ENCODE data around the gene CTNNA1. TPM values are rescaled to one million over a fixed set of nuclear protein-coding genes. Genes with fewer than 3 reads are reported as not detected.
"Not testable (repeated sequence)": the region's sequence is repeated elsewhere in the genome, so short reads cannot be mapped to it uniquely, and the experiment has no call there.

The CTNNA1 gene
- total RNA-seq, 1 donor from 2014 or later: 304 TPM

DNA sequence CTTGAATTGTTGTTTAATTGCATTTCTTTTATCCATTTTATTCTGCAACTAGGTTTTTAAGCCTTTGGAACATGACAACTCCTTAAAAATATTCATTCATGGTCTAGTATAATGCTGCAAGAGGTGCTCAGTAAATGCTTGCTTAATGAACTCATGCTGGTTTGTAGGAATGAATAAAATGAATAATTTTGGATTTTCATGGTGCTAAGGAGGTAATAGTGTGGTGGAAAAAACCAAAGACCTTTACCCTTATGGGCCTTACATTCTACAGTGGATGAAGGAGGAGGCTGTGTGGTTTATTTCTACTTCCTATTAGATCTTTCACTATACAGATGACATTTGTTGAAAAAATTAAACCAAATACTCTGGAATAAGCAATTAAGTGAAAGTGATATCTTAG is 78.5 kb downstream of the CTNNA1 start:
- intact Hi-C loops (cut with DNase I): no loop called here
- H3K4me1 ChIP-seq: peaks cover 23% of the 10 kb centered on the region
- no peak for DNase-seq (ENCODE audit: extremely low spot score in 2 of 2)
- H3K9me3 ChIP-seq: no peaks in the 10 kb centered on the region
- no peak overlapping the region for H3K4me3 ChIP-seq
- no peaks in the 10 kb centered on the region for H3K27me3 ChIP-seq
- H3K36me3 ChIP-seq: peaks cover 0 to 29% of the 10 kb centered on the region in 2 donors
- TF ChIP-seq CTCF (IDR thresholded peaks at IDR 0.05): no peak
- no peak overlapping the region for H3K27ac ChIP-seq

GRCh38 chr5:138832218-138832617 is 79.0 kb downstream of the CTNNA1 start:
- intact Hi-C loops (cut with DNase I): no loop called here
- no peak overlapping the region for H3K27ac ChIP-seq
- peaks cover 23% of the 10 kb centered on the region for H3K4me1 ChIP-seq
- no peak overlapping the region for H3K4me3 ChIP-seq
- H3K9me3 ChIP-seq: no peaks in the 10 kb centered on the region
- DNase-seq (ENCODE audit: extremely low spot score in 2 of 2): no peak
- TF ChIP-seq POLR2A (IDR thresholded peaks at IDR 0.05) (no peak), CTCF (IDR thresholded peaks at IDR 0.05) (no peak), POLR2AphosphoS5 (IDR thresholded peaks at IDR 0.05; ENCODE audit: insufficient read depth in 1 of 2, low read depth in 1 of 2) (no peak)
- peaks cover 0 to 25% of the 10 kb centered on the region in 2 donors for H3K36me3 ChIP-seq
- no peaks in the 10 kb centered on the region for H3K27me3 ChIP-seq

DNA sequence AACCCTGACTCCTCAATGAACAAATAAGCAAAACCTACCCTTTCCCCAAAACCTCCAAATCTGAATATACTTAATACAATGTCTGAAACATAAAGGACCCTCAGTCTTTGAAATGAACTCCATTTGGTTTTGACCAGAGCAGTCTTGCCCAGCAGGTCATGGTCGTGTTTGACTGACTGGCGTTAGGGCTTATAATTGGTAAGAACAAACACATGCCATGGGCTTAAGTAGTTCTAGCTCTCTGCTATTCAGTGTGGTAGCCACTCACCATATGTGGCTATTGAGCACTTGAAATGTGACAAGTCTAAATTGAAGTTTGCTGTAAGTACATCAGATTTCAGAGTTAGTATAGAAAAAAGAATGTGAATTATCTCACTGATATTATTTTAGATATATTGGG is 79.9 kb downstream of the CTNNA1 start:
- no peak for DNase-seq (ENCODE audit: extremely low spot score in 2 of 2)
- Histone ChIP-seq H3K4me1 (peaks cover 23% of the 10 kb centered on the region), H3K9me3 (no peaks in the 10 kb centered on the region), H3K27ac (no peak overlapping the region), H3K27me3 (no peaks in the 10 kb centered on the region), H3K36me3 (peaks cover 0 to 16% of the 10 kb centered on the region in 2 donors), H3K4me3 (no peak overlapping the region)
- intact Hi-C loops (cut with DNase I): no loop called here
- no peak for TF ChIP-seq POLR2A (IDR thresholded peaks at IDR 0.05)
- no peak for TF ChIP-seq POLR2AphosphoS5 (IDR thresholded peaks at IDR 0.05; ENCODE audit: insufficient read depth in 1 of 2, low read depth in 1 of 2)
- TF ChIP-seq CTCF (IDR thresholded peaks at IDR 0.05): no peak

DNA sequence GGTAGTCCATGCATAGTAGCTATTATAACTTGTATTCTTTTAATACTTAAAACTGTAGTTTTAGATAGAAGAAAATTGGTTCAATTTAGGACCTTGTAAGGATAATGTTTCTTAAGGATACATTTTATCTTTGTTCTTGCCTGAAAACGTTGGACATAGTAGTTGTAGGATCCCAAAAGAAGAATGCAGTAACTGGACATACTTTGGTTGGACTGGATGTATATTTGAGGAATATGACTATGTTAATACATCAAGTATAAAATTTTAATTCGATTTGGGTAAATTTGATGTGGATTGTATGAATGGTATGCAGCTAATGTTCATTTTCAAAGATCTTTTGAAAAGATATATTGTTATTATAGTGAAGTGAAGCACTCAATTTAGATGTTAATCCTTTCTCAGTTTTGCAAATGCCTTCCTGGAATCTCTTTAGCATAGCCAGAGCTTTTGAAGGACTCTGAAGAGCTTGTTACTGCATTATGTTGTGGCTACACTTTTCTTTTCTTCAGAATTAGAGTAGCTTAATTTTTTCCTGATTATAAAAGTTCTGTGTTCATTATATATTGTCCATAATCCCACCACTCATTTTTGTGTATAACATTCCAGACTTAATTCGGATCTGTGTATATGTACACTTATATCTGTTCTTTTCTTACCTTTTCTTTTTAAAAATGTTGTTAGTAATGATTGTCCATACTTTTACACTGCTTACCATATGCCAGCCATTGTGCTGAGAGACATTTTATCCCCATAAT is 80.7 kb downstream of the CTNNA1 start:
- Histone ChIP-seq H3K4me3 (no peak overlapping the region), H3K36me3 (peaks cover 0 to 11% of the 10 kb centered on the region in 2 donors), H3K4me1 (peaks cover 23% of the 10 kb centered on the region), H3K27ac (no peak overlapping the region), H3K27me3 (no peaks in the 10 kb centered on the region), H3K9me3 (no peaks in the 10 kb centered on the region)
- intact Hi-C loops (cut with DNase I): no loop called here
- no peak for DNase-seq (ENCODE audit: extremely low spot score in 2 of 2)
- no peak for TF ChIP-seq POLR2AphosphoS5 (IDR thresholded peaks at IDR 0.05; ENCODE audit: insufficient read depth in 1 of 2, low read depth in 1 of 2)
- TF ChIP-seq CTCF (IDR thresholded peaks at IDR 0.05): no peak
- no peak for TF ChIP-seq POLR2A (IDR thresholded peaks at IDR 0.05)

GRCh38 chr5:138834853-138835252 is 81.6 kb downstream of the CTNNA1 start:
- intact Hi-C loops (cut with DNase I); H3K36me3 ChIP-seq; H3K9me3 ChIP-seq; H3K27ac ChIP-seq; H3K27me3 ChIP-seq; H3K4me3 ChIP-seq; DNase-seq (ENCODE audit: extremely low spot score in 2 of 2): not testable (repeated sequence)
- H3K4me1 ChIP-seq: peaks cover 23% of the 10 kb centered on the region
